ENCODE results near the gene EML1.
"Not testable (repeated sequence)": the region's sequence is repeated elsewhere in the genome, so short reads cannot be mapped to it uniquely, and the experiment has no call there.

Gene EML1

GRCh38 chr14:99944241-99944651 lies 151.0 kb downstream of the EML1 start:
- TF ChIP-seq POLR2A (IDR thresholded peaks at IDR 0.05; ENCODE audit: extremely low read depth, insufficient read length), result no peak
- TF ChIP-seq, protein P1, sequence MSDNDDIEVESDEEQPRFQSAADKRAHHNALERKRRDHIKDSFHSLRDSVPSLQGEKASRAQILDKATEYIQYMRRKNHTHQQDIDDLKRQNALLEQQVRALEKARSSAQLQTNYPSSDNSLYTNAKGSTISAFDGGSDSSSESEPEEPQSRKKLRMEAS (IDR thresholded peaks at IDR 0.05; ENCODE audit: low read depth, low read length), result no peak
- TF ChIP-seq CTCF (IDR thresholded peaks at IDR 0.05; ENCODE audit: low read depth, low read length), result no peak
- H3K4me3 ChIP-seq (ENCODE audit: low read depth, low read length), result no peak overlapping the region
- DNase-seq (ENCODE audit: low read depth), result no peak

DNA sequence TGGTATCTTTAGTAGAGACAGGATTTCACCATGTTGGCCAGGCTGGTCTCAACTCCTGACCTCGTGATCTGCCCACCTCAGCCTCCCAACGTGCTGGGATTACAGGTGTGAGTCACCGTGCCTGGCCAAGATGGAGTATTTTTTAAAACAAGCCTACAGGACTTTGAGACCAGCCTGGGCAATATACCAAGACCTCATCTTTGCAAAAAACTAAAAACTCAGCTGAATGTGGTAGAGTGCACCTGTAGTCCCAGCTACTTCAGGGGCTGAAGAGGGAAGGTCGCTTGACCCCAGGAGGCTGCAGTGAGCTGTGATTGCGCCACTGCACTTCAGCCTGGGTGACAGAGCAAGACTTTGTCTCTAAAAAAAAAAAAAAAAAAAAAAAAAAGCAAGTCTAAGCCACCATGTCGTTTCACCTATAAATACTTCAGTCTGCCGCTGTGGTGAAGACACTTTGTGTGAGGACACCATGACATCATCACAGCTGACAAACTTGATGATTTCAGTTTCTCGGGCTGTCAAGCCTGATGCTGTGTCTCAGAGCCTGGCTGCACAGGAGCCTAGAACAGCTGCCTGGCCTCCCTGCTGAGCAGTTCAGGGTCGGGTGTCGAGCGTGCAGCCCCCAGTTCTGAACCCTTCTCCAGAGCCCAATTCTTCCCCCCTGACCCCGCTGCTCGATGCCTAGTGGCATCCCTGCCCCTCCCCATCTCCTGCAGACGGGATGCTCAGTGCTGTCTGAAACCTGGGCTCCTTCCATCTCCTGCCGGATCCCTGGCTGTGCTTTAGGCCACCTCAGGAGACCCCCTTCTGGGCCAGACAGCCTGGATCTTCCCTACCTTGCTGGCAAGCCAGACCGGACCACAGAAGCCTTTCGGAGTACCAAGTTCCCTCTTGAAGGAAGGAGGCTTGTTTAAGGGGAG lies 152.8 kb downstream of the EML1 start:
- TF ChIP-seq MYC (IDR thresholded peaks at IDR 0.05; ENCODE audit: low read depth, low read length) (no peak), CTCF (IDR thresholded peaks at IDR 0.05; ENCODE audit: low read depth, low read length) (no peak), POLR2A (IDR thresholded peaks at IDR 0.05; ENCODE audit: extremely low read depth, insufficient read length) (no peak)
- TF ChIP-seq, protein P1 (IDR thresholded peaks at IDR 0.05; ENCODE audit: low read depth, low read length), result no peak
- no peak overlapping the region for H3K4me3 ChIP-seq (ENCODE audit: low read depth, low read length)
- DNase-seq (ENCODE audit: low read depth), result peak; percentile 53

- peak; percentile 55 for DNase-seq (ENCODE audit: low read depth)
- H3K4me3 ChIP-seq (ENCODE audit: low read depth, low read length), result no peak overlapping the region
- TF ChIP-seq POLR2A (IDR thresholded peaks at IDR 0.05; ENCODE audit: extremely low read depth, insufficient read length) (no peak), CTCF (IDR thresholded peaks at IDR 0.05; ENCODE audit: low read depth, low read length) (peak; percentile 94)
Measured at GRCh38 chr14:99946652-99947489, 153.7 kb downstream of the EML1 start.

- DNase-seq (ENCODE audit: low read depth), result peak; percentile 63
- no peak overlapping the region for H3K4me3 ChIP-seq (ENCODE audit: low read depth, low read length)
- TF ChIP-seq CTCF (IDR thresholded peaks at IDR 0.05; ENCODE audit: low read depth, low read length), result no peak
- no peak for TF ChIP-seq POLR2A (IDR thresholded peaks at IDR 0.05; ENCODE audit: extremely low read depth, insufficient read length)
- TF ChIP-seq MYC (IDR thresholded peaks at IDR 0.05; ENCODE audit: low read depth, low read length), result no peak
- TF ChIP-seq, protein P1 (IDR thresholded peaks at IDR 0.05; ENCODE audit: low read depth, low read length), result no peak
Measured at GRCh38 chr14:99947695-99948094, 154.5 kb downstream of the EML1 start.

GRCh38 chr14:99949011-99949732 lies 156.0 kb downstream of the EML1 start:
- DNase-seq (ENCODE audit: low read depth); H3K4me3 ChIP-seq (ENCODE audit: low read depth, low read length): not testable (repeated sequence)

DNA sequence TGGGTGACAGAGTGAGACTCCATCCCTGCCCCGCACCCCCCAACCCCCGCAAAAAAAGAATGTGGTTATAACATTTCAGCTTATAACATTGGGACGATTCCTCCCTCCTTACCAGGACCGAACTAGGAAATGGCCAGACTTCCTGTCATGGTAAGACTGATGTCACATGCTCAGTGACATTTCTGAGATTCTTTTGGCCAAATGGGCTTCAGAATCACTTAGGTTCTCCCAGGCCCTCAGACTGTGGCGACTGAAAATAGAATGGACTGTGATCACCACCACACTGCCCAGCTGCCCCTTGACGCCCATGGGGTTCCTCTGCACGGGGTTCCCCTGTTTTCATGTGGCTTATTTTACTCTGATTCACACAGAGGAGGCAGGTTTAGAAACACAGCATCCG lies 157.0 kb downstream of the EML1 start:
- TF ChIP-seq CTCF (IDR thresholded peaks at IDR 0.05; ENCODE audit: low read depth, low read length) (no peak), POLR2A (IDR thresholded peaks at IDR 0.05; ENCODE audit: extremely low read depth, insufficient read length) (no peak), MYC (IDR thresholded peaks at IDR 0.05; ENCODE audit: low read depth, low read length) (no peak)
- TF ChIP-seq, protein P1 (IDR thresholded peaks at IDR 0.05; ENCODE audit: low read depth, low read length), result no peak
- DNase-seq (ENCODE audit: low read depth), result no peak
- no peak overlapping the region for H3K4me3 ChIP-seq (ENCODE audit: low read depth, low read length)

Data from NB4 (cell line).